ENCODE results near the gene HECTD2.

DNA sequence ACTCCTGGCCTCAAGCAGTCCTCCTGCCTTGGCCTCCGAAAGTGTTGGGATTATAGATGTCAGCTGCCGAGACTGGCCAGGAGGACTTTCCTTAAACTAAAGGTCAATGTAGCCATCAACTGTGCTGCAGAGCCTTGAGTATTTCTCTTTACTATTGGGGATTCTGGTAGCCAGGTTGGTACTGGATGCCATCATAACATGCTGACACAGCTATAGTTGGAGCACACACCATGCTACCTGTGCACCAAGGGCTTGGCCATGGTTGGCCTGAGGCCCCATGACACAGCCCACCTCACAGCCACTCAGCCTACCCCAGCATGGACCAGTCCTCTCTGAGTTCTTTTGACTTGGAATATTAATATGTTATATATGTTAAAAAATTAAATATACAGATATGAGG is 54.4 kb downstream of the HECTD2 start:
- TF ChIP-seq EZH2 (IDR thresholded peaks at IDR 0.05) (no peak), POLR2AphosphoS5 (IDR thresholded peaks at IDR 0.05; ENCODE audit: borderline replicate concordance, low read depth, low read length) (no peak)
